DND-41 (cell line): Measurements from ENCODE around the gene ANKRD29.

Source experiments
- ATAC-seq: fragments of 200-7000 bp; cut with Tn5 transposase; 3 replicates; pipeline ENCODE4 v1.9.1; 2021; ENCODE audit warnings: low read depth; ENCODE audit not compliant: insufficient read depth
- DNase-seq: peaks from one replicate; pipeline ENCODE4 v3.0.0-alpha.2; 2020
- H2AFZ ChIP-seq: 2 replicates; pipeline ENCODE4 v1.6.0; 2012; ENCODE audit warnings: low read depth, low read length
- H3K27ac ChIP-seq: 2 replicates; pipeline ENCODE4 v1.5.1; 2012; ENCODE audit warnings: low read length, inconsistent platforms
- H3K27me3 ChIP-seq: fragments of 200-600 bp; sonication (generic); 2 replicates; pipeline ENCODE4 v1.6.0; 2012; ENCODE audit warnings: low read length, mild to moderate bottlenecking, inconsistent platforms; ENCODE audit not compliant: insufficient read depth, poor library complexity
- H3K36me3 ChIP-seq: 2 replicates; pipeline ENCODE4 v1.5.1; 2012; ENCODE audit warnings: low read length, inconsistent platforms; ENCODE audit not compliant: insufficient read depth
- H3K4me1 ChIP-seq: 2 replicates; pipeline ENCODE4 v1.5.1; 2012; ENCODE audit warnings: mild to moderate bottlenecking, low read length; ENCODE audit not compliant: insufficient read depth
- H3K4me2 ChIP-seq: 2 replicates; pipeline ENCODE4 v1.6.0; 2012; ENCODE audit warnings: mild to moderate bottlenecking, moderate library complexity, low read length, inconsistent platforms; ENCODE audit not compliant: insufficient read depth
- H3K4me3 ChIP-seq, 2 experiments: fragments of 200-600 bp in 1 of 2; shearing (Covaris generic) in 1 of 2; 2 replicates each; pipeline ENCODE4 v1.5.1; 2012 to 2016; ENCODE audit warnings: inconsistent platforms in 2 of 2, low read length in 2 of 2, mild to moderate bottlenecking in 2 of 2, low read depth in 1 of 2, moderate library complexity in 1 of 2
- H3K79me2 ChIP-seq: 2 replicates; pipeline ENCODE4 v1.6.0; 2012; ENCODE audit warnings: low read length, inconsistent platforms; ENCODE audit not compliant: insufficient read depth
- H3K9ac ChIP-seq: 2 replicates; pipeline ENCODE4 v1.6.0; 2012; ENCODE audit warnings: low read depth, mild to moderate bottlenecking, inconsistent platforms, low read length, moderate library complexity
- H3K9me3 ChIP-seq: 2 replicates; pipeline ENCODE4 v1.5.1; 2012; ENCODE audit warnings: low read length, moderate library complexity, mild to moderate bottlenecking, inconsistent platforms; ENCODE audit not compliant: insufficient read depth, severe bottlenecking
- H4K20me1 ChIP-seq: 2 replicates; pipeline ENCODE4 v1.6.0; 2012; ENCODE audit warnings: low read length; ENCODE audit not compliant: insufficient read depth
- CTCF ChIP-seq: IDR thresholded peaks from 2 replicates; pipeline ENCODE4 v1.5.1; 2012; ENCODE audit warnings: borderline replicate concordance, low read length, moderate library complexity, mild to moderate bottlenecking; ENCODE audit not compliant: poor library complexity, severe bottlenecking; ENCODE audit errors: extremely low read depth
- EZH2 ChIP-seq: IDR thresholded peaks from 3 replicates; pipeline ENCODE4 v1.6.1; 2012; ENCODE audit warnings: borderline replicate concordance, low read depth, mild to moderate bottlenecking, moderate library complexity, low read length, inconsistent platforms; ENCODE audit not compliant: severe bottlenecking

The ANKRD29 gene

GRCh38 chr18:23627970-23628369 is 34.7 kb downstream of the ANKRD29 start:
- no peaks in the 10 kb centered on the region for H3K4me1 ChIP-seq
- no peak for ATAC-seq
- no peak overlapping the region for H3K4me3 ChIP-seq
- no peak for DNase-seq
- TF ChIP-seq EZH2, result no peak
- TF ChIP-seq CTCF, result no peak
- no peak overlapping the region for H2AFZ ChIP-seq
- H3K36me3 ChIP-seq, result no peaks in the 10 kb centered on the region
- H3K27me3 ChIP-seq, result no peaks in the 10 kb centered on the region
- H3K79me2 ChIP-seq, result no peaks in the 10 kb centered on the region
- H3K9ac ChIP-seq, result no peak overlapping the region
- no peaks in the 10 kb centered on the region for H3K9me3 ChIP-seq
- H4K20me1 ChIP-seq, result no peaks in the 10 kb centered on the region
- no peak overlapping the region for H3K27ac ChIP-seq
- no peak overlapping the region for H3K4me2 ChIP-seq

- H3K9ac ChIP-seq, result no peak overlapping the region
- no peak for TF ChIP-seq CTCF
- no peak for TF ChIP-seq EZH2
- H3K9me3 ChIP-seq, result no peaks in the 10 kb centered on the region
- H3K4me3 ChIP-seq, result no peak overlapping the region
- no peaks in the 10 kb centered on the region for H3K79me2 ChIP-seq
- no peak overlapping the region for H3K27ac ChIP-seq
- DNase-seq (no peak), ATAC-seq (no peak)
- no peaks in the 10 kb centered on the region for H4K20me1 ChIP-seq
- no peak overlapping the region for H2AFZ ChIP-seq
- H3K36me3 ChIP-seq, result no peaks in the 10 kb centered on the region
- H3K4me1 ChIP-seq, result no peaks in the 10 kb centered on the region
- no peak overlapping the region for H3K4me2 ChIP-seq
- H3K27me3 ChIP-seq, result no peaks in the 10 kb centered on the region
Observed at GRCh38 chr18:23627321-23627720, 35.4 kb downstream of the ANKRD29 start.

- no peak overlapping the region for H3K9ac ChIP-seq
- H3K4me2 ChIP-seq, result no peak overlapping the region
Observed at GRCh38 chr18:23626451-23627279, 36.0 kb downstream of the ANKRD29 start.

More at GRCh38 chr18:23626451-23627279, 36.0 kb downstream of the ANKRD29 start:
- no peaks in the 10 kb centered on the region for H4K20me1 ChIP-seq
- no peaks in the 10 kb centered on the region for H3K79me2 ChIP-seq
- no peak overlapping the region for H3K27ac ChIP-seq
- no peak overlapping the region for H3K4me3 ChIP-seq
- H3K9me3 ChIP-seq, result no peaks in the 10 kb centered on the region
- ATAC-seq (no peak), DNase-seq (no peak)
- no peaks in the 10 kb centered on the region for H3K36me3 ChIP-seq
- no peaks in the 10 kb centered on the region for H3K4me1 ChIP-seq
- no peak overlapping the region for H2AFZ ChIP-seq
- TF ChIP-seq CTCF (no peak), EZH2 (no peak)
- H3K27me3 ChIP-seq, result no peaks in the 10 kb centered on the region
